ENCODE results near the gene IL20RA. TPM values are rescaled to one million over a fixed set of nuclear protein-coding genes. Genes with fewer than 3 reads are reported as not detected.

Gene IL20RA
- polyA plus RNA-seq, 3 donors: not detected

DNA sequence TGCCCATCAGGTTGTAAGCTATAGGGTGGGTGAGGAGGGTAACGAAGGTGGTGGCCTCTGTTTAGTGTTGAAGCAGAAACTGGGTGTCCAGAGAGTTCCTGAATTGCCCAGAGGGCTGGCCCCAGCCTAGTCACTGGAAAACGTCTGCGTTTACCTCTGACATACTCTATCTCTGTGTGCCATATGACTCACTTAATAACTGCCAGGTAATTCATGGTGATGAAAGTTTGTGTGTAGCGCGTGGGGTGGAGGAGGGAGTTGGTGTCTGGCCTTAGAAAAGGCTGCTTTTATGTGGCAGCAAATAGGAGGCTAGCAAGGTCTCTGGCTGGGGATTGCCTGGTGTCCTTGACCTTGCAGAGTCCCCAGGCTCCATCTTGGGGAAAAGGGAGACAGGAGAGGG is 75.3 kb downstream of the IL20RA start:
- no peak overlapping the region for H3K4me3 Mint-ChIP-seq
- Histone ChIP-seq H3K27me3 (ENCODE audit: control insufficient read depth in 2 of 2, insufficient read depth in 2 of 2, low read length in 2 of 2) (peaks cover 0 to 5% of the 10 kb centered on the region in 2 donors), H3K9me3 (replicated peaks in 1 of 2; ENCODE audit: control insufficient read depth in 1 of 2, insufficient read depth in 1 of 2, low read length in 2 of 2) (no peaks in the 10 kb centered on the region), H3K27ac (ENCODE audit: low read depth in 1 of 2, low read length in 2 of 2) (no peak overlapping the region), H3K4me1 (ENCODE audit: control insufficient read depth in 1 of 2, insufficient read depth in 2 of 2, low read length in 2 of 2) (no peaks in the 10 kb centered on the region), H4K20me1 (ENCODE audit: insufficient read depth, low read length) (no peaks in the 10 kb centered on the region), H3K4me3 (replicated peaks in 1 of 3; ENCODE audit: low read depth in 2 of 3, low read length in 3 of 3) (no peak overlapping the region), H3K4me2 (replicated peaks; ENCODE audit: extremely low read depth, low read length, poor library complexity, severe bottlenecking) (no peak overlapping the region), H2AFZ (ENCODE audit: insufficient read depth, low read depth, low read length, poor library complexity, severe bottlenecking) (no peak overlapping the region), H3K79me2 (ENCODE audit: insufficient read depth, low read length) (no peaks in the 10 kb centered on the region), H3K9ac (ENCODE audit: insufficient read depth, low read length, poor library complexity, severe bottlenecking) (no peak overlapping the region), H3K36me3 (replicated peaks in 1 of 2; ENCODE audit: control insufficient read depth in 1 of 2, insufficient read depth in 2 of 2, low read length in 2 of 2) (no peaks in the 10 kb centered on the region)
- no peak overlapping the region for H3K27ac Mint-ChIP-seq
- no peak for DNase-seq
- H3K4me1 Mint-ChIP-seq: peaks cover 3% of the 10 kb centered on the region
- H3K27me3 Mint-ChIP-seq (ENCODE audit: low read depth in 3 of 3): peaks cover 10 to 38% (median 13%) of the 10 kb centered on the region in 3 donors
- H3K9me3 Mint-ChIP-seq: no peaks in the 10 kb centered on the region
- H3K36me3 Mint-ChIP-seq: no peaks in the 10 kb centered on the region
- no peak for TF ChIP-seq CTCF (IDR thresholded peaks at IDR 0.05)
- intact Hi-C loops (cut with micrococcal nuclease): loop anchor here (2.0 to 5.0 kb wide), 2 partner anchors 671 to 673 kb away; no protein-coding TSS in a partner anchor
- no CpG with 5 or more reads among the region's 5 CpGs for WGBS (ENCODE audit: insufficient coverage)

- no peak overlapping the region for H3K9ac ChIP-seq (ENCODE audit: insufficient read depth, low read length, poor library complexity, severe bottlenecking)
- no peak for TF ChIP-seq CTCF (IDR thresholded peaks at IDR 0.05)
- H3K36me3 ChIP-seq (replicated peaks in 1 of 2; ENCODE audit: control insufficient read depth in 1 of 2, insufficient read depth in 2 of 2, low read length in 2 of 2): no peaks in the 10 kb centered on the region
- no peak overlapping the region for H3K4me3 ChIP-seq (replicated peaks in 1 of 3; ENCODE audit: low read depth in 2 of 3, low read length in 3 of 3)
- H2AFZ ChIP-seq (ENCODE audit: insufficient read depth, low read depth, low read length, poor library complexity, severe bottlenecking): no peak overlapping the region
- H3K9me3 ChIP-seq (replicated peaks in 1 of 2; ENCODE audit: control insufficient read depth in 1 of 2, insufficient read depth in 1 of 2, low read length in 2 of 2): no peaks in the 10 kb centered on the region
- Mint-ChIP-seq H3K27me3 (ENCODE audit: low read depth in 3 of 3) (peaks cover 11 to 39% (median 14%) of the 10 kb centered on the region in 3 donors), H3K36me3 (no peaks in the 10 kb centered on the region), H3K4me3 (no peak overlapping the region), H3K4me1 (peaks cover 3% of the 10 kb centered on the region), H3K27ac (no peak overlapping the region), H3K9me3 (no peaks in the 10 kb centered on the region)
- H3K27me3 ChIP-seq (ENCODE audit: control insufficient read depth in 2 of 2, insufficient read depth in 2 of 2, low read length in 2 of 2): peaks cover 0 to 5% of the 10 kb centered on the region in 2 donors
- H3K79me2 ChIP-seq (ENCODE audit: insufficient read depth, low read length): no peaks in the 10 kb centered on the region
- DNase-seq: no peak
- H3K27ac ChIP-seq (ENCODE audit: low read depth in 1 of 2, low read length in 2 of 2): no peak overlapping the region
- no peaks in the 10 kb centered on the region for H3K4me1 ChIP-seq (ENCODE audit: control insufficient read depth in 1 of 2, insufficient read depth in 2 of 2, low read length in 2 of 2)
- no peaks in the 10 kb centered on the region for H4K20me1 ChIP-seq (ENCODE audit: insufficient read depth, low read length)
- intact Hi-C loops (cut with micrococcal nuclease): loop anchor here (2.0 to 5.0 kb wide), 2 partner anchors 672 to 673 kb away; no protein-coding TSS in a partner anchor
- 76% methylated on average over 4 of the region's 7 CpGs for WGBS (ENCODE audit: insufficient coverage)
- no peak overlapping the region for H3K4me2 ChIP-seq (replicated peaks; ENCODE audit: extremely low read depth, low read length, poor library complexity, severe bottlenecking)
These were observed 75.9 kb downstream of the IL20RA start for GRCh38 chr6:136968837-136969236.

All from CD14-positive monocyte (primary cell).